GM06990 (cell line): ENCODE data around the gene PRR23E.

Source experiments
- DNase-seq: peaks from one replicate; pipeline ENCODE4 v3.0.0-alpha.2; 2011; ENCODE audit not compliant: insufficient read length; ENCODE audit errors: extremely low read depth
- H3K27me3 ChIP-seq: replicated peaks from 2 replicates; pipeline ENCODE4 v1.6.0; 2011; ENCODE audit warnings: low read length; ENCODE audit not compliant: control insufficient read depth, insufficient read depth
- H3K36me3 ChIP-seq: 2 replicates; pipeline ENCODE4 v1.5.1; 2011; ENCODE audit warnings: low read length; ENCODE audit not compliant: control insufficient read depth, insufficient read depth
- H3K4me3 ChIP-seq: replicated peaks from 2 replicates; pipeline ENCODE4 v1.5.1; 2011; ENCODE audit warnings: low read depth, mild to moderate bottlenecking, control low read depth, low read length
- TF ChIP-seq, protein P1 (sequence below): IDR thresholded peaks from 2 replicates; pipeline ENCODE4 v1.5.1; 2011; ENCODE audit warnings: low read length, control low read depth, mild to moderate bottlenecking, inconsistent platforms; ENCODE audit not compliant: insufficient read depth, poor library complexity, severe bottlenecking

PRR23E gene

DNA sequence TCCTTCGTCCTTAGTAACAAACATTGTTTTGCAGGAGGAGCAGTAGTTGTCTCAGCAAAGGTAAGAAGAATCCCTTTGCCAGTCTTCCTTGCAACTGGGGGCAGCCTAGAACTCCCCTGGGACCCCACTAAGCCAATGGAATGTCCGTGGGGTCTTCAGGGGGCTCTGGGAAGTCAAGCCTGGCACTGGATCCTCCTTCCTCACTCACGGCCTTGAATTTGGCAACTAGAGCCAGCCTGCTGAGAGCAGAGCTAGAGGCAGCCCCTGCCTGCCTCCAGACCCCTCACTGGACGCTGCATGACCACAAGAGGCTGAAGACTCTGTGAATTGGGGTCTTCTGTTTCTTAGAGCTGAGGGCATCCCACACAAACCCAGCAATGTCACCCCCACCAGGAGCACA, 18.6 kb upstream of the PRR23E start:
- Histone ChIP-seq H3K4me3 (no peak overlapping the region), H3K27me3 (peaks cover 1% of the 10 kb centered on the region), H3K36me3 (no peaks in the 10 kb centered on the region)
- no peak for DNase-seq
- TF ChIP-seq, protein P1, sequence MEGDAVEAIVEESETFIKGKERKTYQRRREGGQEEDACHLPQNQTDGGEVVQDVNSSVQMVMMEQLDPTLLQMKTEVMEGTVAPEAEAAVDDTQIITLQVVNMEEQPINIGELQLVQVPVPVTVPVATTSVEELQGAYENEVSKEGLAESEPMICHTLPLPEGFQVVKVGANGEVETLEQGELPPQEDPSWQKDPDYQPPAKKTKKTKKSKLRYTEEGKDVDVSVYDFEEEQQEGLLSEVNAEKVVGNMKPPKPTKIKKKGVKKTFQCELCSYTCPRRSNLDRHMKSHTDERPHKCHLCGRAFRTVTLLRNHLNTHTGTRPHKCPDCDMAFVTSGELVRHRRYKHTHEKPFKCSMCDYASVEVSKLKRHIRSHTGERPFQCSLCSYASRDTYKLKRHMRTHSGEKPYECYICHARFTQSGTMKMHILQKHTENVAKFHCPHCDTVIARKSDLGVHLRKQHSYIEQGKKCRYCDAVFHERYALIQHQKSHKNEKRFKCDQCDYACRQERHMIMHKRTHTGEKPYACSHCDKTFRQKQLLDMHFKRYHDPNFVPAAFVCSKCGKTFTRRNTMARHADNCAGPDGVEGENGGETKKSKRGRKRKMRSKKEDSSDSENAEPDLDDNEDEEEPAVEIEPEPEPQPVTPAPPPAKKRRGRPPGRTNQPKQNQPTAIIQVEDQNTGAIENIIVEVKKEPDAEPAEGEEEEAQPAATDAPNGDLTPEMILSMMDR = no peak

DNA sequence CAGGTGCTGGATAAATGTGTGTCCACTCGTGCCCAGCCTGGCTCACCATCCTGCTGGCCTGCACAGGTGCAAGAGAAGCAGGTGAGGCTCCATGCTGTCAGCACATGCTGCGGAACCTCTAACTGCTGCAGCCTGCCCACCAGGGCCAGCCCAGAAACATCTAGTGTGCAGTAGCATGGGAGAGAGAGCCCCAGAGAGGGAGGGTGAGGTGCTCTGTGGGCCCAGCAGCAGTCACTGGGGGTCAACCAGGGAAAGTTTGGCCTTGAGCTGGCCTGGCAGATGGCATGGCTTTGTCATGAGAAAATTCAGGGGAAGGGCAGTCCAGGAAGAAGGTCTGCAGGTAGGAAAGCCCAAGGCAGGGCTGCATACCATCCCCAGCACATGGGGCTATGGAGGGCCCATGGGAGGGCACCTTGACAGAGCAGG, 18.2 kb upstream of the PRR23E start:
- DNase-seq = no peak
- TF ChIP-seq, protein P1 = no peak

DNA sequence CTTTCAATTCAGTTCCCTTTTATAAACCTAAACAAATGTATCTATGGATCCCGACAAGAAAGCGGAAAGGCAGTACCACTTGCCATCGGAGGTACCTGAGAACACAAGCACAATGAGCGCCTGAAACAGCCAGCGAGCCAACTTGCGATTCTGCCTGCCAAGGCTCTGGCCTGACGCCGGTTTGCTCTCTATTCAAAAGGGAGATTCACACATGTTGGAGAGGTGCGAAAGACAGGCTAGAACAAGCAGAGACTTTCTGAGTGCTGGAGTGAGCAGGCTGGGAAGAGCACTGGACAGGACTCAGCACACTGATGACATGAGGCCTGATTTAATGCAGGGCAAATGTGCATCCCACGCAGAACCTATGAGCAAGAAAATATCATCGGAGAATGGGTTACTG, 17.7 kb upstream of the PRR23E start:
- no peaks in the 10 kb centered on the region for H3K36me3 ChIP-seq
- H3K27me3 ChIP-seq = peaks cover 1% of the 10 kb centered on the region
- DNase-seq = no peak
- no peak overlapping the region for H3K4me3 ChIP-seq
- TF ChIP-seq, protein P1 = no peak

More for the DNA sequence above, 18.2 kb upstream of the PRR23E start:
- Histone ChIP-seq H3K36me3 (no peaks in the 10 kb centered on the region), H3K27me3 (peaks cover 1% of the 10 kb centered on the region), H3K4me3 (no peak overlapping the region)

DNA sequence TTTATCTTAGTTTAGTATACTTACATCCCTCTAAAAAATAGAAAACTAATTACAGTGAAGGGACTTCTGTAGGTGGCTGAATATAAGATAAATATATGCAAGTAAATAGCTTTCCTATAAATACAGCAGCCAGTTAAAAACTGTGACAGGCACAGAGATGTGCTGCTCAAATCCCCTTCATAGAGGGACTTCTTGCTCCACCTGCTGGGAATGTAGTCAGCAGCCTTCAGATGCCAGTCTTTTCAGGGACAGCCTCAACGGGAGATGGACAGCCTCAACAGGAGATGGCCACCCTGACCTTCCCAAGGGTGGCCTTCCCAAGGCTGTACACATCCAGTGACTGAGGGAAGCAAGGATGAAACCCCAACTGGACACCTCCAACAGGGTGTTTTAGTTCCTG, 15.7 kb upstream of the PRR23E start:
- H3K36me3 ChIP-seq = no peaks in the 10 kb centered on the region
- H3K27me3 ChIP-seq = no peaks in the 10 kb centered on the region; the same call in 1 of the 2 replicates
- DNase-seq = no peak
- H3K4me3 ChIP-seq = no peak overlapping the region
- TF ChIP-seq, protein P1 = no peak

DNA sequence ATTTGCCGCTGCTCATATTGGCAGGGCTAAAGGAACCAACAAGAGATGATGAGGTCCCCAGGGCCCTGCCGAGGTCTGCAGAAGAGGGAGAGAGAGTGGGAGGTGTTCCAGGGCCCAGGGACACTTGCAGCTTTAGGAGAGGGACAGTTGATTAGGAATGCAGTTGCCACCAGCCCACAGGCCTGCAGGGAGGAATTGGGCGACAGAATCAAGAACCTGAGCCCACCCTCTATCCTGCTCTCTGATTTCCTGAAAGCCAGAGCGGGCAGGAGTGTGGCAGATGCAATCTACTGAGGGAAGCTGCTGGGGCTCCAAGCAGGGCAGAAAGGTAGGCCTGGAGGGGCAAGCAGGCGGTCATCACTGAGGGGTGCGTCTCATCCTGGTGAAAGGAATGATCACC, 12.1 kb upstream of the PRR23E start:
- Histone ChIP-seq H3K36me3 (no peaks in the 10 kb centered on the region), H3K27me3 (no peaks in the 10 kb centered on the region; the same call in 1 of the 2 replicates), H3K4me3 (no peak overlapping the region)
- TF ChIP-seq, protein P1 = no peak
- no peak for DNase-seq

DNA sequence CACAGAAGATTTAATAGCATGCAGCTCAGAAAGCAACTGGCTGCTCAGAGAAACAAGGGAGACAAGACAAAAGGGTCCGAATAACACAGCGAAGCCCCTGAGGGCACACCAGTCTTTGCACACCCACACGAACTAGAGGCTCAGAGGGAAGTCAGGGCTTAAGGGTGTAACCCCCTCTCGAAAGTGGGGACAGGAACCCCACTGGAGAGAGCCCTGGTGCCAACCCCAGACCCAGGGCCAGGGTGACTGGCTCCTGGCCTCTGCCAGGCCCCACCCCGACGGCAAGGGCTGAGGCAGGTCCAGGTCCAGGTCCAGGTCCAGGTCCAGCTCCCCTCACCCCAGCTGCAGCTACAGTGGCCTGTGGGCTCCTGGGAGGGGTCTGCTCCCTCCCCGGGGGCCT, 10.5 kb upstream of the PRR23E start:
- Histone ChIP-seq H3K27me3 (no peaks in the 10 kb centered on the region; the same call in 1 of the 2 replicates), H3K36me3 (no peaks in the 10 kb centered on the region), H3K4me3 (no peak overlapping the region)
- DNase-seq = no peak
- TF ChIP-seq, protein P1 = no peak
